Activated gamma-delta T cell treated with Interleukin-2 at 50 U/mL for 16 hours (primary cell): Measurements from ENCODE around the gene CIAO2A.
"Not testable (repeated sequence)": the region's sequence is repeated elsewhere in the genome, so short reads cannot be mapped to it uniquely, and the experiment has no call there.

Experiments
- DNase-seq: peaks from one replicate; pipeline ENCODE4 v3.0.0-alpha.2; 2020

CIAO2A gene, protein sequence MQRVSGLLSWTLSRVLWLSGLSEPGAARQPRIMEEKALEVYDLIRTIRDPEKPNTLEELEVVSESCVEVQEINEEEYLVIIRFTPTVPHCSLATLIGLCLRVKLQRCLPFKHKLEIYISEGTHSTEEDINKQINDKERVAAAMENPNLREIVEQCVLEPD

DNA sequence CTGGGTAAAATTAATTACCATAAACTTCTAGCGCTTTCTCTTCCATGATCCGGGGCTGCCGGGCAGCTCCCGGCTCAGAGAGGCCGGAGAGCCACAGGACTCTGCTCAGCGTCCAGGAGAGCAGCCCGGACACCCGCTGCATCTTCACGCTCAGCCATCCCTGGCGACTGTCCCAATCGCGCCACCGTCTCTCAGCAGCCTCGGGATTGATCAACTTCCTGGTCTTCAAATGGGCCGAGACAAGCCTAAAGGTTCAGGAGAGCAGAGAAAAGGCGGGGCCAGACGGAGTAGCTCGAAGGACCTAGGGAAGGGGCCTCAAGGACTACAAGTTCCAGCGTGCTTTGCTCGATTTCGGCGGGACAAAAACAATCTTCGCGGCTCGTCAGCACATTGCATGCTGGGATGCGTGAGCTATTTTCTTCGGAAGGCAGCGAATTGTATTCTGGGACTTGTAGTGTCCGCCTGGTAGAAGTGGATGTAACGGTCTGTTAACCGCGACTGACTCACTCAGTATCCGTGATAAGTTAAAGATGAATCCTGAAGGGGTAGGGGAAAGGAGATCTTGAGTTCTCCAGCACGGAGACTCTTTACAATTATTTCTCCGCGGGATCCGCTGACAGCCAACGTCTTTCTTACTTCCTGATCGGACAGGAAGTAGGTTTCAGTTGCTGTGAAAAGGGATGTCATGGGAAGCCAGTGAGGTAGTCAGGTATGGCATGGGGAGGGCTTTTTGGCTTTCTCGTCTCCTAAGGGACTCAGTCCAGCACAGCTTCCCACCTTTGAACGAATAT is at the start of gene CIAO2A:
Gene CIAO2A (minus strand): TSS at position 212 of the 791 bp plus-strand sequence. CDS start 70 bp downstream, at position 142.
- peak; percentile 87 for DNase-seq

DNA sequence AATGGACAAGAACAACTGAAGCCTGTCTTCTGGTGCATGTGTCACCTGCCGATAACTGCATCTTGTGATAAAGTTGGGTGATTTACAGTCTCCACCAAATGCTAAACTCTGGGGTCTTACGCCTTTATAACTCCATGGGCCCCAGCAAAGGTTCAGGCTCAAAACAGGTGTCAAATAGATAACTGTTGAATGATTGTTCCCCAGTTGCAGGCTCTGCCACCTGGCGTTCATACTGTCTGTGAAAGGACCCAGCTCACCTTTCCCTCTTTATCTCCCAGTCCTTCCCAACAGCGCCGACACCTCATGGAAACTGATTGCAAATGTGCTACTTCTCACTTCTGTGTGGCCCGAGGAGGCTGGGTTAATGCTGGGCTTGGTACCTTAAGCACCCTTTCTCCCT is 49.6 kb upstream of the CIAO2A start:
- no peak for DNase-seq

DNA sequence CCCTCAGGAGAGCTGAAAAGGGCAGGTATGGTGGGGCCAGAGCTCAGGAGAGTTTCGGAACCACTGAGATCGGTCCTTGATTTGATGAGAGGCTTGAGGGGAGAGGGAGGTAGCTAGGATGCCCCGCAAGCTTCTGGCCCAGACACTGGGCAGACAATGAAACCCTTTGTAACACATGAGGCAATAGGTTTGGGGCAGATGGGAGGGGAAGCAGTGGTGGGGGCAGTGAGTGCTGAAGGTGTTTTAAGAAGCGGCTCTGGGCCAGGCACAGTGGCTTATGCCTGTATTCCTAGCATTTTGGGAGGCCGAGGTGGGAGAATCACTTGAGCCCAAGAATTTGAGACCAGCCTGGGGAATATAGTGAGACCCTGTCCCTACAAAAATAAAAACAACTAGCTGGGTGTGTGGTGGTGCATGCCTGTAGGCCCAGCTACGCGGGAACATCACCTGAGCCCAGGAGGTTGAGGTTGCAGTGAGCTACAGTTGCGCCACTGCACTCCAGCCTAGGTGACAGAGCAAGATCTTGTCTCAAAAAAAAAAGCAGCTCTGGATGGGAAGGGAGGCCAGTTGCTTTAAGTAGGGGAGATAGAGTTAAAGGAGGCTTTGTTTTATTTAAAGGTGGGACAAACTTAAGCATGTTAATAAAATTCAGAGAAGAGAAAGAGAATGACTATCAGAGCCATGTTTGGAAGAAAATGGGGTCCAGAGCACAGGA is 48.3 kb upstream of the CIAO2A start:
- no peak for DNase-seq

DNA sequence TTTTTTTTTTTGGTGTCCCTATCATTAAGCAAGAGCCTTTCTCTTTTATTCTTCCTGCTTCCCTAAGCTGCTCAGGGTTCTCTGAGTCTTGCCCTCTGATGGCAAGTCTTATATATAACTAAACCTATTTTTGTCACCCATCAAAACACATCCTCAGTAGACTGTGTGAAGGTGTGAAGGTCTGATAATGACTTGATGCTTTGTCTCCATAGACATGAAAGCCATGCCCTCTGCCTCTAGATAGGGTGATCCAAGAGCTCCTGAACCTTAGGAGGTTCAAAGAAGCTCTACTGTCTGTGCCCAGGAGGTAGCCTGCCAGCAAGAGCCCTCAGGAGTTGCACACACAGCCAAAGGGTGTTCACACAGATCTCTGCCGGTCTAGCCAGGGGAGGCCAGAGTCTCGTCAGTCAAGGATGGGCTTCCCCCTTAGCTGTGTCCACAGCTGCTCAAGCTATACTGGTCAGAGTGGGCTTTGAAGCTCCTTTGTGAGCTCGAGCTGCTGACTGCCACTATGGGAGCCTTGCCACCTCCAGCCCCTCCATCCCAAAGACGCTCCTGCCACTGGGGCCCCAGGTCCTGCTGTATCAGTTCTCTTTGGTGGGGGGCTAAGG is 44.8 kb upstream of the CIAO2A start:
- DNase-seq: no peak

DNA sequence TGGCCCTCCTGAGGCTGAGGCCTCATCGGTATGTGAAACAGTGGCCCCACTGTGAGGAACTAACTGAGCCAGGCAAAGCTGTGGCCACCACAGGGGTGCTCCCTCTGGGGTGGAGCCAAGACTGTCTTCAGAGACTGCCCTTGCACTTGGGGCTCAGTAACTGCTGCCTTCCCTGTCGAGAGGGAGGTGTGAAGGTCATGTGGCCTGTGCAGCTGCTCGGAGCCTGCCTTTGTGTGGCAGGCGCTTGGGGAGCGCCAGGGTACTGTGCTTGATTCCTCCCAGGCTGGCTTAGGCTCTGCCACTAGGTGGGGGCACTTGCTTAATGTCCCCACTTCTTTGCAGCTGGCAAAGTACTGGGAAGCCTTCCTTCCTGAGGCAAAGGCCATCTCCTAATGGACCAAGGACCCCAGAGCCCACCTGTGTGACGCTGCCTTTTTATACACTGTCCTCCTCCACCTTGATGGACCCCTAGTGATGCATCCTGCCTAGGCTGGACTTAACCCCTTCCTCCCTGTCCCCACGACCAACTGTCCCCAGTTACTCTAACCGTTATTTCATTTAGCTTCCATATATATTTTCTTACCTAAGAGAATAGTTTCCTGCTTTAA is 43.7 kb upstream of the CIAO2A start:
- no peak for DNase-seq

DNA sequence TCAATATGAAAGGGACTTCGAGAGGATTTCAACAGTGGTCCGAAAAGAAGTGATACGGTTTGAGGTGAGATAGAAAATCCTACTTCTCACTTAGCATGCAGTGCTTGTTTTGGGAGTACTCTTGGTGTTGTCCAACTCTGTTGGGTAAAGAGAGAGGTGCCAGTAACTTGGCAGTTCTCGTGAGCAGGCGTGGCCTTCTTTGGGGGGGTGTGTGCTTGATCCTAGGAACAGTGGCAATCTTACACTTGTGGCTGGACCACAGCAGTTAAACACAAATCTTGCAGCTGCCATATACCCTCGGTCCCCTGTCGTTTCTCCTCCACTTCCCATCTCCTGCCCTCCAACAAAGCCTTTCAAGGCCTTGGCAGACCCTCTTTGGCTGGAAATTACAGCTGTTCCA is 42.7 kb upstream of the CIAO2A start:
- DNase-seq: no peak

DNA sequence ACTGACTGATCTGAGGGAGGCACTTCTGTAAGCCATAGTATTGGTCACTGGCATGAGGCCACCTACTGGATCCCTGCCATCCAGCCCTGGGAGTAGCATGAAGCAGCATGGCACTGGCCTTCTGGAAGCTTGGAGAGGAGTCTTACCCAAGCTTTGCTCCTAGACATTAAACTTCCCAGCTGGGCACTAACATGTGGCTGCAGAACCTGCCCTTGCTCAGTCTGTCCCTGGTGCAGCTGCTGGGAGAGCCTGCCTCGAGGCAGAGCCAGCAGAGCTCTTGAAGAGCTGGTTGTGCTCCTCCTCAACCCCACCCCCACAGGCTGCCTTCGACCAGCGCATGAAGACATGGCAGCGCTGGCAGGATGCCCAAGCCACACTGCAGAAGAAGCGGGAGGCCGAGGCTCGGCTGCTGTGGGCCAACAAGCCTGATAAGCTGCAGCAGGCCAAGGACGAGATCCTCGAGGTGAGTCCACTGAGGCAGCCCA is 40.7 kb upstream of the CIAO2A start:
- no peak for DNase-seq

DNA sequence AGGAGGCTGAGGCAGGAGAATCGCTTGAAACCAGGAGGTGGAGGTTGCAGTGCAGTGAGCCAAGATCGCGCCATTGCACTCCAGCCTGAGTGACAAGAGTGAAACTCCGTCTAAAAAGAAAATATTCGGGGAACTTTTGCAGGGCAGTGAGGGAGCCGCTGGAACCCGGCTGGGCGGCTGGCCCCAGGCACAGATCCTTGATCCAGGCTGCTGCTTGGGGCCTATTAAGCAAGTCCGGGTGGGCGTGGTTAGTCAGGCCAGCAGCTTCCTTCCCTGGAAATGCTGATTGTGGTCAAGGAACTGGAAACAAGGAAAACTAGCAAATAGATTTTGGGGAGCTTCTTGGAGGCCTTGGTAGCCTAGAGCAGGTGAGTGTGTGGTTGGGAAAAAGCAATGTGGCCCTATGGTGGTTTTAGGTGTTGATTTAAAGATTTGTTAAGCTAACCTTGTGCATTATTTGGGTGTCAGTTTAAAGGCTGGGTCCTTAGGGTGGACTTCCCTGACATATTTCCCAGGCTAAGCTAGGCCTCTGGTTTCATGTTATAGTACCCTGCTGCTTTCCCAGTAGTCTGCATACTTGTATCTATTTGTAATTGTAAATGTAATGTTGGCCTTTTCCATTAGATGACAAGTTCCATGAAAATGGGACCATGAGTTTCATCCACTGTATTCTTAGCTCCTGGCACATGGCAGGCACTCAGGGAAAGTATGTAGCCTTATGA is 40.1 kb upstream of the CIAO2A start:
- DNase-seq: no peak

DNA sequence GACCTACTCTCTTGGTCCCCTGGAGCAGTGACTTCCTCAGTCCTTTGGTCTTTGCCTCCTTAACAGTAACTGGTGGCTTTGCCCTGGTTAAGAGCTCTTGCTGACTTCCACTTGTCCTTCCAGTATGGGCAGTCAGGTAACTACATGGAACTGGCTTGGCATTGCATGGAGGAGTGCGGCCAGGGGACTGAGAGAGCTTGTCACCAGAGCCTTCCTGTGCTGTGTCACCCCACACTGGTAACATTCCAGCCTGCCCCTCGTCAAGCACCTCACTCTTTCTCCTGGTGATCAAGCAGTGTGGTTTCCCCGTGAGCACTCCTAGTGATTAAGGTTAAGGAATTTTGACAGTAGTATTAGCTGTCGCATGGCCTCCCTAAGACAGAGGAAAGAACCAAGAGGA is 38.6 kb upstream of the CIAO2A start:
- DNase-seq: no peak

DNA sequence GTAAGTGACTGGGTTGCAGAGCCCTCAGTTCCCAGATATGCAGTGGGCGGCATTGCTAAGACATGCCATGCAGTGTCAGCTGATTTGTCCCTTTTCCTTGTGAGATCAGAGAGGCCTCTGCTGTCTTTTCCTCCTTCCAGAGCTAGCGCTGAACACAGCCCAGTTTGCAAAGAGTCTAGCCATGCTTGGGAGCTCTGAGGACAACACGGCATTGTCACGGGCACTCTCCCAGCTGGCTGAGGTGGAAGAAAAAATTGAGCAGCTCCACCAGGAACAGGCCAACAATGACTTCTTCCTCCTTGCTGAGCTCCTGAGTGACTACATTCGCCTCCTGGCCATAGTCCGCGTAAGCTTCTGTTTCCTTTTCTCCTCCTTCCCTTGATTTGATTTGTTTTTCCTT is 37.9 kb upstream of the CIAO2A start:
- no peak for DNase-seq

DNA sequence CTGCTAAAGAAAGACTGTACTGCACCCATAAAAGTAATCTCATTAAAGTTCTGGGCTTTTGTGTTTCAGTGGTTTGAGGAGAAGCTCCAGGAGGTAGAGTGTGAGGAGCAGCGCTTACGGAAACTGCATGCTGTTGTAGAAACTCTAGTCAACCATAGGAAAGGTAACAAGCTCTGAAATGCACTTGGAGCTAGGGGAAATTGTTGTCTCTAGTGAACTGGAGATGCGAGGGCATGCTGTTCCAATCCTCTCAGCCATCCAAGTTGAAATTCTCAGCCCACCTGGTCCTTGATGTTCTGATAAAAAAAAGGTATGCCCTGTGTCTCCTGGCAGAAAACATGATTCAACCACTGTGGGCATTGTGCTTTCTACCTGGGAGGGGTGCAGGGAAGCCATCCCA is 36.5 kb upstream of the CIAO2A start:
- DNase-seq: no peak

DNA sequence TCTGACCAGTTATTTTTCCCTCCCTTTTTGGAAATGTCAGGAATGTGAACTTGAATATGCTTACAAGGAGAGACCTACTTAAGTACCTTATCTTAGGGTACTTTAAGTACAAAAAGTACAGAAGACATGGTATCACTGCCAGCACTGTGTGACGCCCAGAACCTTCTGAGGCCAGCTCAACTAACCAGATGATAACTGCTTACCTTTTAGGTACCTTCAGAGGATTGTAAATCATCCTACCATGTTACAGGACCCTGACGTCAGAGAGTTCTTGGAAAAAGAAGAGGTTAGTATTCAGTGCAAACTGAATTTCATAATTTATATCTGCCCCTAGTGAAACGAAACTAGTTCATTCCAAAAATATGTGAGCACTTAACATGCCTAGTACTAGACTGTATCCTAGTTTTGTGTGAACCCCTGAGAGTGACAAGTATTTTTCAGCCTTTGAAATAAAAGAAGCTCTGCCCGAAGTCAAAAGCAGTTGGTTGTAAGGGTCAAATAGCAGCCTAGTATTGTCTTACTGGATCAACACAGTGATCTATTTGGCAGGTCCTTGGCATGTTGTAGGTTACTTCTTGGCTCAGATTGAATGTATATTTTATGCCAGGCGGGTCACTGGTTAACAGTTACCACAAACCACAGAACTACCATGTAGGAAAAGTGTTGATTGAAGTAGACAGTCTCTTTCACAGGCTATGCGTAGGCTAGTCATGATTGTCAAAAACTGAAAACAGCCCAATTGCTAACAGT is 34.1 kb upstream of the CIAO2A start:
- DNase-seq: no peak

DNA sequence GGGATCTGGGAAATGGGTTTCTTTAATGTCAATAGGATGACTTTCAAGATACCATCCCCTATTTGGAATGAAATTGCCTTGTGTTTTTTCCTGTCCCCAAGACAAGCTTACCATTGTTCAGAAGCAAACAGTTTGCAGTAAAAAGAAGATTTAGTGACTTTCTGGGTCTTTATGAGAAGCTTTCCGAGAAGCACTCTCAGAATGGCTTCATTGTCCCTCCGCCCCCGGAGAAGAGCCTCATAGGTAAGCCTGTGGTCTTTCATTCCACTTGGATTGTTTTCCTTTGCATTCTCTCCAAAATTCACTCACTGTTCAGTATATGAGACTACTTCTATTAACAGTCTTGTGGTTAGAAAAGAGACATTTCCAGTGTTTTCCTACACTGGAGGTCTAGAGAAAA is 32.3 kb upstream of the CIAO2A start:
- no peak for DNase-seq

DNA sequence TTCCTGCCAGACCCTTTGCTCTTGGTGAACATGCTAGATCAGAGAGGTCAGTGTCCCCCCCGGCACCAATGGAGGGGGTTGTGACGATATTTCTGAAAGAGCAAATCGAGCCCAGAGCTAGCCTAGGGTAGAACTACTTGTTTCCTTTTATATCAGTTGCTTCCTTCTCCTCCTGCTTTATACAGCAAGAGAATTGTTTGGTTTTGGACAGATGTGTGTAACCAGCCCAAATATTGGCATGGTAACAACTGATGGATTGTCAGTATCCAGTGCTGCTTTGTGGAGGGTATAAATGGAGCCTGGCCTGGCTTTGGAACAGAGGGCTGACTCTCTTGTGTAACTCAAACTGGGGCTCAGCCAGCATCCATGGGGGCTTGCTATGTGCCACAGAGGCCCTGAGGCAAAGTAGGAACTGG is 29.3 kb upstream of the CIAO2A start:
- no peak for DNase-seq

DNA sequence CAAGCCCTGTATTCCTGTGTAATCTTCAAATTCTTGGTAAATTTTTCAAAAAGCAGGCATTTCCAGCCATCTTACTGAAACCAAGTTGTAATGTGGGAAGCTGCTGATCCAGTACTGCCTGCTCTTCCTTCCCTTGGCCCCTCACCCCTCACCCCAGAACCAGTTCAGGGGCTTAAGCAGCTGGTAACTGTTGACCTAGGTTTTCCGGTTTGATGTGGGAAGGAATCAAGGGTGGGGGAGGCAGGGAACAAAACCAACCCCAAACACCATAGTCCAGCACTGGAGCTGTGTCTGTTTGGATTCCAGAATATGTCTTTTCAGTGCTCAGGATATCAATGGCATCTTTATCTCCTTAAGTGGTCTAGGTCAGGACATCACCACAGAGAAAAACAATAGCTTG is 28.8 kb upstream of the CIAO2A start:
- no peak for DNase-seq

DNA sequence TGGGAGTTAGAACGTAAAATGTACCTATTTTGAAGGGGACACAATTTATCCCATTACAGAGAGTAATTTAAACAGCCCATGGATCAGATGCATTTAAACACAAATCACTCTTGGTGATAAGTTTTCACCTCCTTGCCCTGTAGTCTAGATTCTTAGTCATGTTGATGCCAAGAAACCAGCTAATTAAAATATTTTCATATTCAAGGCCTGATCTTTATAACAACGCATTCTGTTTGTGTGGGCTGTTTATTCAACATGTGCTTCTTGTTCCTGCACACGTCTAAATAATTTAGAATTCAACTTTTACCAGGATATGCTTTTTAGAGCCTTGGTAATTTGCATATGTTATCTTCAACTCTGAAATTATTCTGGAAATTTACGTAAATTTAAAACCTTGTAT is 28.0 kb upstream of the CIAO2A start:
- DNase-seq: no peak

DNA sequence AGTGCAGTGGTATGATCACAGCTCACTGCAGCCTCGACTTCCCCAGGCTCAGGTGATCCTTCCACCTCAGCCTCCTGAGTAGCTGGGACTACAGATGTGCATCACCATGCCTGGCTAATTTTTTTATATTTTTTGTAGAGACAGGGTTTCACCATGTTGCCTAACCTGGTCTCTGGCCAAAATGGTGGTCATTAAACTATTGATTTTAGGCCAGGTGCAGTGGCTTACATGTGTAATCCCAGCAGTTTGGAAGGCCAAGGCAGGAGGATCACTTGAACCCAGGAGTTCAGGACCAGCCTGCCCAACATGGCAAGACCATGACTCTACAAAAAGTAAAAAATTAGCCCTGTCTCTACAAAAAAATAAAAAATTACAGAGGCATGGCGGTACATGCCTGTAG is 26.7 kb upstream of the CIAO2A start:
- not testable (repeated sequence) for DNase-seq

DNA sequence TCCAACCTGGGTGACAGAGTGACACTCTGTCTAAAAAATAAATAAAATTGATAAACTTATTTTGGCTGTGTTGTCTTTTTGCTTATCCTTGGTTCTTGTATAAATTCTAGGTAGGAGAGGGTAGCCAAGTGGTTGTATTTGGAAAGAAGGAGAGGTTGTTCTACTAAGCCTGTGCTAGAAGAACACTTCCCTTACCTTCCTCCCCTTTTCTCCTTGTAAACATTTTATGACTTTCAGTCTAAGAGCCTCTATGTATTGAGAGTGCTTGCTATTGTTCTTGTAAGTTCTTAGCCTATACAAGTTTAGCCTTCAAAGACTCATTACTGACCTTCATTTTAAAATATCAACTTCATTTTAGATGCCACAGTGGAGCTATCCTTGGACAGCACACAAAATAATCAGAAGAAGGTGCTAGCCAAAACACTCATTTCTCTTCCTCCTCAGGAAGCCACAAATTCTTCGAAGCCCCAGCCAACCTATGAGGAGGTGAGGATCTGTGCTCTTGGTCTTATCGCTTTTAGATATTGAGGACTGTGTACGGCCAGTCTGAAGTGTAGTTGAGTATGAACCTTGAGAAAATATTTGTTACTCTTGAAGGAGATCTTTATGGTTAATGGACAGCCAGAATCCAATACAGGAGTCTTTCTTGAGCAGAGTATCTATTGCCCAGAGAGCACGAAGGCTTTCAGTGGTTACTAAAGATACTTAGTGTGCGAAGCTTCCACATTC is 24.3 kb upstream of the CIAO2A start:
- no peak for DNase-seq

DNA sequence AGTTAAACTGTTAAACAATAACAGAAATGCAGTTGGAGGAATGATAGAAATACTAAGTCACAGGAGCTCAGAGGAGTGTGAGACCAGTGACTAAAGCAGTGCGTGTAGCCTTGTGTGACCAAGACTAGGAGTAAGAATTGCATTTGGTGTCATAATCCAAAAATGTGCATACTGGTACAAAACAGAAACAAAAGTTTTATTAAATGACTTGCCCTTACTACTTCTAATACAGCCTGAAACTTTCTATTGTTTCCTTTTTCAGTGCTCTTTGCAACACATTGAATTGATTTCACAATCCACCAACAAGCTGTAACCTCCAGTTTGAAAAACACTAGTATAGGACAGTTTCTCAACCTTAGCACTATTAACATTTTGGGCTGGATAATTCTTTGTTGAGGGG is 19.3 kb upstream of the CIAO2A start:
- DNase-seq: no peak

DNA sequence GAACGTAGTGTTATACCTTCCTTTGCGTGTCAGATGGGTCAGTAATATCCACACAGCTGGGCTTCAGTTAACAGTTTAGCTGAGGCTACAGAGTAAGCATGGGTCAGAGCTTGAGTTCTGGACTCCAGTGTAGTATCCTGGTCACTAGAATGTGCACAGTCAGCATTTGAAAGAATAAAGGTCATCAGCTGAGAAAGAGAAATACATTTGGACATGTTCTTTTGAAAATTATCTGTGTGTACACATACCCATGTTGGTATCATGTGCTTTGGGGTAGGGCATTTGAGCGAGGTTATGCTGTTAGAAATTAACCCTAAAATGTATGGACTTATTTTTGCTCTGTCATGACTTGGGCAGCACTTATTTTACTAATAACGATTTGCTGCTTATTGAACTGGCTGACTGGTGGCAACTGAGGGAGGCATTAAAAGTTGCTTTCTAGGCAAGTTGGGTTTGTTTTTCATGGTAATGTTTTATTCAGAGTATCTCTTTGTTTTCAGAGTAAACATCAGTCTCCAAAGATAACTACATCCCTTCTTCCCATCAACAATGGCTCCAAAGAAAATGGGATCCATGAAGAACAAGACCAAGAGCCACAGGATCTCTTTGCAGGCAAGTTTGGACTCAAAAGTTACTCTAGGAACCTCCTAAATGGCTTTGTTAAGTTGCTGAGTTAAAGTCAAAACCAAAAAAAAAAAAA is 18.6 kb upstream of the CIAO2A start:
- no peak for DNase-seq
